ENCODE results near the gene URI1.
"Not testable (repeated sequence)": the region's sequence is repeated elsewhere in the genome, so short reads cannot be mapped to it uniquely, and the experiment has no call there.

Gene URI1

DNA sequence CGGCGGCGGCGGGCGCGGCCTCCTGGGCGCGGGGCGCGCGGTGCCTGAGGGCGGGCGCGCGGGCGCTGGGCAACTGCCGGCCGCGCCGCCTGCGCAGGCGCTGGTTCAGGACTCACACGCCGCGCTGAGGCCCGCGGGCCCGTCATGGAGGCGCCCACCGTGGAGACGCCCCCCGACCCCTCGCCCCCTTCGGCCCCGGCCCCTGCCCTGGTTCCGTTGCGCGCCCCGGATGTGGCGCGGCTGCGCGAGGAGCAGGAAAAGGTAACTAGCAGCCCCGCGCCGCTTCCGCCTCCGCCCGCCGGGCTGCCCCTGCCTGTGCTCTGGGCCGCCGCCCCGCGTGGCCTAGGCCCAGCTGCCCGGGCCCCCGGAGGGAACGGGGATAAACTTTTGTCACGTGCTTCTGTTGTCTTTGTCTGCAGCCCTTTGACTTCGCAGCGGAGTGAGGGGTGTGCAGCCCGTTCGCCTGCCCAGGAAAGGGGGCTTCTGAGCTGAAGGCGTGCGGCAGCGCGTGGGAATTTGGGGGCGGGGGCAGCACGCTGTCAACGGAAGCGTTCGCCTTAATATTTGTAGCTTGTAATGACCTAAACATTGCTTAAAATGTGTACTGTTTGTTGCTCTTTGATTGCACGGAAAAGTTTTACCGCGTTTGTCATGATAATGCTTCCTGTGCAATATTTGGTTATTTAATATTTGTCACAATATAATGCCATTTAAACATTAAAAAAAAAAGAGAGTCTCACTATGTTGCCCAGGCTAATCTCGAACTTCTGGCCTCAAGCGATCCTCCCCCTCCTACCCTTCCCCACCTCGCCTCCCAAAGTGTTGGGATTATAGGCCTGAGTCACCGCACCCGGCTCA is 594 bp downstream of the URI1 start:
- DNase-seq (ENCODE audit: low read depth, low spot score): peak; percentile 72

DNA sequence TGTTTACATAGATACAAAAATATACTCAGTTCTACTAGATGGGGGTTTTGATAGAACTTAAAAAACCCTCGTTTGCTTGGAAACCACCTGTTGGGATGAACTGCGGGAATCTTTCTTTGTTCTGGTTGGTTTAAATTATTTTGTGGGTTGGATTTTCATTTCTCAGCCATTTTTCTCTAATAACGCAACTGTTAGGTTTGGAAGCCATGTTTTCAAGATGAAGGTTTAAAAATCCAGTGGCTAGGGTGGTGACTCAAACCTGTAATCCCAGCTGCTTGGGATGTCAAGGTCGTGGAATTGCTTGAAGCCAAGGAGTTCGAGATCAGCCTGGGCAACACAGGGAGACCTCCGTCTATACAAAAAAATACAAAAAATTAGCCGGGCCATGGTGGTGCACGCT is 1.6 kb downstream of the URI1 start:
- no peak for DNase-seq (ENCODE audit: low read depth, low spot score)

DNA sequence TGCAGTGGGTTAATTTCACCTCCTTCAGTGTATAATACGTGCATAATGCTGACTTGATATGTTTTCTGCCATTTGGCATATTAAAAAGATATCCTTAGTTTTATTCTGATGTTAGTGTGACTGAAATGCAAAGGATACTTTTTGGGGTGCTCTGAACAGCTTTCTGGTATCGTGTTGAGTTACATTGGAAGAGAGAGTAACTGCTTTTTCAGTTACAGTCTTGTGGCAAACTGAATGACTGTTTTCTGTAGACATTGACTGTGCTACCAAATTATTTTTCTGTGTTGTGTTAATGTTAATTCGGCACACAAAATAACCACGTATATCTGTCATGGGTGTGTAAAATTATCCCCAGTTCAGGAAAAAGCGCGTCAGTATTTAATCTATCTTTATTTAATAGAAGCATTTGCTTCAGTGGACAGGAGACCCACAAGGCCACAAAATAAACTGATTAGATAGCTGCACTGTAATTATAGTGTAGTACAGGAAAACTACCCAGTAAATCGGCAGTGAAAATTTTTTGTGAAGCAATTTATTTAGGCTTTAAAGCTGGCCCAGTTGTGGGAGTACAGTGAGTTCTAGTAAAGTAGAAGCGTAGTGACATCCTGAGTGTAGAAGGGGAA is 2.5 kb downstream of the URI1 start:
- no peak for DNase-seq (ENCODE audit: low read depth, low spot score)

DNA sequence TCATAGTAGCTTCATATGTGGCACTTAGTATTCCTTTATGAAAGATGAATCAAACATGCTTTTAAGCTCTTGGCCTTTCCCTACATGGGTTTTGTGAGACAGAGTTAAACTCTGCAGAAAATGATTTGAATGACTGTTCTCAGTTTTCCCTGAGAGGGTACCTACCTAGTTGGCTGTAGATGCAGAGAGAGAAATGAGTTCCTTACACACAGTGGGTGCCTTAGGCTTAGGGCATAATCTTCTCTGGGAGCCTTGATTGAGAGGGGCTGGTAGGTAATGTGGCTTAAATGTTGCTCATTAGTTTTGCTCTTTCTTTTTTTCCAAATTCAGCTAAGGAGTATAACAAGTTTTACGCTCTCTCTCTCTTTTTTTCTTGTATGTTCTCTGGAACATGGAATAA is 3.0 kb downstream of the URI1 start:
- DNase-seq (ENCODE audit: low read depth, low spot score): no peak

DNA sequence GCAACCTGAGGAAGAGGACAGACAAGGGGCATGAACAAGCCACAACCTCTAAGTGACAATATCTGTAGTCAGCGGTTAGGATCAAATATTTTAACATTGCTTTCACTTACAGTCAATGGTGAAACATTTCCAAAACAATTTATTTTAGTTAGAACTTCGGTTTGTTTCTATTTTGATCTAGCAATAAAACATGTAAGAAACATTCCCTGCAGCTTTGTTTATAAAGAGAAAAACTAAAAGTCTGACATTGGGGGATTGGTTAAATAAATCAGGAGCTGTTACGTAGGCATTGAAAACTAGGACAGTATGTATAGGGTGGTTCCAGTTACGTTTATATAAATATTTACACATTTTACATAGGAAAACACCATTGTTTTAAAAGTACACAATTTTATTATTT is 3.4 kb downstream of the URI1 start:
- DNase-seq (ENCODE audit: low read depth, low spot score): no peak

DNA sequence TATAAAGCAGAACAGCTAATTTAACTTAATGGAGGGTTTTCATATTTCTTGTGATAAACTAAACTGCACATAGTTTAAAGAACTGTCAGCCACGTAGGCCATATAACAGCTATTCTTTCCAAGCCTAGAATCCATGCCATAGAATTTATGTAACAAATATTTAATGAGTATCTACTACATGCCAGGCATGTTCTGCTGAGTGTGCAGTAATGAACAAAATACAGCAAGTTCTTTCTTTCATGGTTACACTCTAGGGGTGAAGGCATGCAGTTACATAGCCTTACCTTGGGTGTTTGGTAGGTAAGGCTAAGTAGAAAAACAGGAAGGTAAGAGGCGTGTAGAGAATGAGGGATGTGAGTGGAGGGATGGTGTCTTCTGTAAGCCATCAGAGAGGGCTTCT is 4.6 kb downstream of the URI1 start:
- no peak for DNase-seq (ENCODE audit: low read depth, low spot score)

DNA sequence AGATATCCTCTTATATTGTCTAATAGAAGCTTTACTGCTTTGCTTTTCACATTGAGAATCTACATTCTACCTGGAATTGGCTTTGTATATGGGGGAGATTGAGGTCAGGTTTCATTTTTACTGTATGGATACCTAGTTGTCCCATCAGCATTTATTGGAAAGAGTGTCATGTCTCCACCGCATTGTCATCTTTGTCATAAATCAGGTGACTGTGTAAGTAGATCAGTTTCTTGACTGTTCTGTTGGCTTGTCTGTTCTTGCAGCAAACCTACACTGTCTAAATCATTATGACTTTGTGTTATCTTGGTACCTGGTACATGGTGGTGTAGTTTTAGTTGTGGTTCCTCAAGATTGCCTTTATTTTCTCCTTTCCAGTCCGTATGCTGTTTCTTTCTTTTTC is 5.8 kb downstream of the URI1 start:
- DNase-seq (ENCODE audit: low read depth, low spot score): no peak

DNA sequence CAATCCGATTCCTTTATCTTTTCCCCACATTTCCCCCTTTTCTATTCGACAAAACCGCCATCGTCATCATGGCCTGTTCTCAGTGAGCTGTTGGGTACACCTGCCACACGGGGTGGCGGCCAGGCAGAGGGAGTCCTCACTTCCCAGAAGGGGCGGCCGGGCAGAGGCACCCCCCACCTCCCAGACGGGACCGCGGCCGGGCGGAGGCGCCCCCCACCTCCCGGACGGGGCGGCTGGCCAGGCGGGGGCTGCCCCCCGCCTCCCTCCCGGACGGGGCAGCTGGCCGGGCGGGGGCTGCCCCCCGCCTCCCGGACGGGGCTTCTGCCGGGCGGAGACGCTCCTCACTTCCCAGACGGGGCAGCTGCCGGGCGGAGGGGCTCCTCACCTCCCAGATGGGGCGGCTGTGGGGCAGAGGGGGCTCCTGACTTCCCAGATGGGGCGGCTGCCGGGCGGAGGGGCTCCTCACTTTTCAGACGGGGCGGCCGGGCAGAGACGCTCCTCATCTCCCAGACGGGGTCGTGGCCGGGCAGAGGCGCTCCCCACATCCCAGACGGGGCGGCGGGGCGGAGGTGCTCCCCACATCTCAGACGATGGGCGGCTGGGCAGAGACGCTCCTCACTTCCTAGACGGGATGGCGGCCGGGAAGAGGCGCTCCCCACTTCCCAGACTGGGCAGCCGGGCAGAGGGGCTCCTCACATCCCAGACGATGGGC is 6.9 kb downstream of the URI1 start:
- DNase-seq (ENCODE audit: low read depth, low spot score): not testable (repeated sequence)

DNA sequence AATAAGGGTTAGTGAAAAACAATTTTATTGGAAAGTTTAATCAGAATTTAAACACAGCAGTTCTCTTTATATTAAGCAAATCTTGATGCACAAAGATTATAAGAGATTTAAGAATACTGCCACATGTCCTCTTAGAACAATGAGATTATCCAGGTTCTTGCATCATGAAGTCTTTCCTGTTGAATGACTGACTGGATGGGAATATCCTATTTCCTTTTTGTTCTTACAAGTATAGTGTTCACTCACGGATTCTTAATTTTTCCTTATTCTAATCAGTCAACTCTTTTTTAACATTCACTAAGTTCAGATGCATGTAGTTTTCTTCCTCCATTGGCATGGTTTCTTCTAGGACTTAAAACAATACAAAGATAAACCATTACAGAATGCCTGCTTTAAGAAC is 10.1 kb downstream of the URI1 start:
- no peak for DNase-seq (ENCODE audit: low read depth, low spot score)

DNA sequence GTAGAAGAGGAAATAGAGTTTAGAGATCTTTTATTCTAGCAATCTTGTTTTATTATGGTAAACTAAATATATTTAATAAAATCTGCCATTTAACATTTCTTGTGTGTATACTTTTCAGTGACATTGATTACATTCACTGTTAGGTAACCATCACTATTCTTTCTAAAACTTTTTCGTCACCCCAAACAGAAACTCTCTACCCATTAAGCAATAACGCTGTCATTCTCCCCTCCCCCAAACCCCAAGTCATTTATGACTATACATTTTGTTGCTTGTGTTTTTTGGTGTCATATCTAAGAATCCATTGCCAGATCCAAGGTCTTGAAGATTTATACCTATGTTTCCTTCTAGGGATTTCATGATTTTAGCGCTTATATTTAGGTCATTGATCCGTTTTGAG is 10.6 kb downstream of the URI1 start:
- DNase-seq (ENCODE audit: low read depth, low spot score): no peak

DNA sequence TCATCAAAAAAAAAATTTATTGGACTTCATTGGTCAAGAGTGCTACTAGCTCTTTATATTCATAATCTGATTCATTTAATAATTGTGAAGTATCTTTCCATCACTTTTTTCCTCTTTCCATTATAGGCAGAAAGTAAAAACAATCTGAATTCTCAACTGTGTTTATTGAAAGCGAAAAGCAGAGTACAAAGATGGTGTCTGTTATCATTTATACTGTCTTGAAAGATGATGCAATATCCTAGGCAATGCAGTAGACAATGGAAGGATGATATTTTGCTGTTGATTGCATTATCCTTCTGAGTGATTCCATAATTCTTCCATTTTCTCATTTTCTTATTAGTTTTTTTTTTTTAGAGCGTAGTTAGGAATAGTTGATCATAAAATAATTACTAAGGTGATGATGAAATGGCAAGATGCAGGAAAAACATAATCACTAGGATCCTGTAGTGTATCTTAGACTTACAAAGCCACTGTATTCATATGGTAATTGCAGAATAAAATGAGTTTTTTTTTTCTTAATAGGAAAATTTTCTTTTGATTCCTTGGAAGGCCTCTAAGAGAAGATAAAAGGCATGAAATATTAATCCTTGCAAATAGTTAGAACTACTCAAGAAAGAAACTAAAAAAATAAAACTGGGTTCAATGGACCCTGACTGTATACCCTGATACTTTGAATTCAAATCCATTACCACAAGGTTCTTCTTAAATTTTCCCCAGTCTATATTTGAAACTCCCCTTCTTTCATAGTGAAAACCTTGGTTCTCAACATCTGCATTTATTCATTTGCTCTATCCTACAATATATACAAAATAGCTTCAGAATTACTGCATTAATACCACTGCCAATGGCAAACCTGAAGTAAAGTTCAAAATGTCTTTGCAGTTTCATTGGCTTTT is 11.6 kb downstream of the URI1 start:
- DNase-seq (ENCODE audit: low read depth, low spot score): no peak

DNA sequence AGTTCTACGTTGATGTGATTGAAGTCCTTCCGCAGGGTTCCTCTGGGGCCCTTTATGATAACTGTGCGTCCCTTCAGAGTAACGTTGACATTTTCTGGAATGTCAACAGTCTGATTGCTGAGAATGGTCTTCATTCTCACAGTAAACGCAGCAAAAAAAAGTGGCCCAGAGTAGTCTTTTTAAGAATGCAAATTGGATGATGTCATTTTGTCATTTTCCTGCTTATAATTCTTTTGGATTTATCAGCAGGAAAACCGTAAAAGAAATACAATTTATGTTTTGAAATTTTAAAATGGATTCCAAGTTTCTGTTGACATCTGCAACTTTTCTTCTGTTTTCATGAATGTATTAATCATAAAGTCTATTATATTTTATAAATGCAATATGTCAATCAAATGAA is 14.8 kb downstream of the URI1 start:
- no peak for DNase-seq (ENCODE audit: low read depth, low spot score)

DNA sequence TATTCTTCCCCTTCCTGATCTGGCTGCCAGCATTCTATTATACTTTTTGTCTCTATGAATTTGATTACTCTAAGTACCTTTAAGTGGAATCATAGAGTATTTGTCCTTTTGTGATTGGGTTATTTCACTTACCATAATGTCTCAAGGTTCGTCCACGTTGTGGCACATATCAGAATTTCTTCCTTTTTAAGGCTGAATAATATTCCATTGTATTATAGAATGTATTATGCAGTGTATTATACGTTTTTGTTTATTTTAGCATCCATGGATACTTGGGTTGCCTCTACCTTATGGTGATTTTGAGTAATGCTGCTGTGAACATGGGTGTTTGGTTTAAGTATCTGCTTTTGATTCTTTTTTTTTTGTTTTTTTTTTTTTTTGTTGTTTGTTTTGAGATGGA is 19.3 kb downstream of the URI1 start:
- DNase-seq (ENCODE audit: low read depth, low spot score): no peak

DNA sequence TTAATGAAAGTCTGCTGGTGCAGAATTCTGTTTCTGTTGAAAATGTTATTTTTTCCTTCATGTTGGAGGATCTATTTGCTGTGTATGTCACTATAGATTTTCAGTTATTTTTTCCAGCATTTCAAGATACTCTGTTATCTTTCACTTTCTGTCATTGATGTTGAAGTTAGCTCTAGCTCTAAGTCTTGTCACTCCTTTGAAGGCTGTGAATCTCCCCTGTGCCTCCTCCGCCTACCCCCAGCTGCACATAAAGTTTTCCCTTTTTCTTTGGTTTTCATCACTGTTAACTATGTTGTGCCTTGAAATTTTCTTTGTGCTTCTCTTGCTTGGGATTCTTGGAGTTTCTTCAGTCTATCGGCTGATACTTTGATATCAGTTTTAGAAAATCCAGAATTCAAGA is 20.8 kb downstream of the URI1 start:
- DNase-seq (ENCODE audit: low read depth, low spot score): no peak

DNA sequence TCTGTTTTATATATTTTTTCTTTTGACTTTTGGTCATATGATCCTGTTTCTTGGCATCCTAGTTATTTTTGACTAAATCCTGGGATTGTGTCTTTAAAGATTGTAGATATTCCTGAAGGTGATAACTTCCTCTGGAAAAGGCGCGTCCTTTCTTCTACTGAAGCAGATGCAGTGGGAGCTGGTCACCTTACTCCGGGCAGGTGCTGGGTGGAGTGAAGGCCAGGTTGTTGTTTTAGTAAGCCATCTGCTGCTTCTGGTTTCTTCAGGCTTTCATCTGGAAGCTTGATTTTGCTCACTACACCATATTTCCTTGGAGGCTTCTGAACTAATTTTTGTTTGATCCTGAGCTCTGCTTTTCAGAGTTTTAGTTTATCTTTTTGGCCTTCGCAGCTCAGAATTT is 21.5 kb downstream of the URI1 start:
- no peak for DNase-seq (ENCODE audit: low read depth, low spot score)

DNA sequence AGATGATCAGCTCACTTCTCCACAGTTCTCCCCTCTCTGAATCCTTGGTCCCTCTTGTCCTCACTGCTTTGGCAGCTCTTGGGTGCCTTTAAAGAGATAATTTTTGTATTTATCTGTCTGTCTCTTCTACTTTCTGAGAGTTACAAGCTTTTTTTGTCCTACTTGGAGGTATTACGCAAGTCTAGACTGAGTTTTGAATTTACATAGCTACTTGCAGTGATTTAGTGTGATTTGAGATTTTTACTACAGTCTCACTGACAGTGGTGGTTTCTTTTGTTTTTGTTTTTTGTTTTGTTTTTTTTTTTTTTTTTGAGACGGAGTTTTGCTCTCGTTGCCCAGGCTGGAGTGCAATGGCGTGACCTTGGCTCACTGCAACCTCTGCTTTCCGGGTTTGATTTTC is 22.1 kb downstream of the URI1 start:
- no peak for DNase-seq (ENCODE audit: low read depth, low spot score)

DNA sequence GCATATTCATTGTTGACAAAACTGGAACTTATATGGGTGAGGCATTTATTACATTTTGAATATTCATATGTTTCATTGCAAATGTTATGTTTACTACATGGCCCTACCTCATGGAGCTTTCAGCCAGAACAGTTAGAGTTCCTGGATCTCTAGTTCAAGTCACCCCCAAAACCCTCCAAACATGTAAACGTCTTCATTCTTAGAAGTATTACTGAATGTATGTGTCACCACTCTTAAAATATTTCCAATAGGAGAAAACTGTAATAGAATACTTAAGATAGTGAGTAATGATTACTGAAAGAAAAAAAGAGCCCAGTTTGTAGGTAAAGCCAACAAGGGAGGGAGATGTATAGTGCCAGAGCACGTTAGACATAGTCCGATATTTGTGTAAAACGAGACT is 23.5 kb downstream of the URI1 start:
- DNase-seq (ENCODE audit: low read depth, low spot score): no peak

DNA sequence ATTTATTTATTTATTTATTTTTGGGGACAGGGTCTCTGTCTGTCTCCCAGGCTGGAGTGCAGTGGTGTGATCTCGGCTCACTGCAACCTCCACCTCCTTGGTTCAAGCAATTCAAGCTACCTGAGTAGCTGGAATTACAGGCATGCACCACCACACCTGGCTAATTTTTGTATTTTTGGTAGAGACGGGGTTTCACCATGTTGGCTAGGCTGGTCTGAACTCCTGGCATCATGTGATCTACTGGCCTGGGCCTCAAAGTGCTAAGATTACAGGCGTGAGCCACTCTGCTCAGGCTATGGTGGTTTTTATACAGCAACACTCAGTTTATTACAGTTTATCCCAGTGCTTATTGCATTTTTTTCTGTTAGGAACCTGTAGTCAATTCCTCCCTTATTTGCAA is 24.1 kb downstream of the URI1 start:
- not testable (repeated sequence) for DNase-seq (ENCODE audit: low read depth, low spot score)

DNA sequence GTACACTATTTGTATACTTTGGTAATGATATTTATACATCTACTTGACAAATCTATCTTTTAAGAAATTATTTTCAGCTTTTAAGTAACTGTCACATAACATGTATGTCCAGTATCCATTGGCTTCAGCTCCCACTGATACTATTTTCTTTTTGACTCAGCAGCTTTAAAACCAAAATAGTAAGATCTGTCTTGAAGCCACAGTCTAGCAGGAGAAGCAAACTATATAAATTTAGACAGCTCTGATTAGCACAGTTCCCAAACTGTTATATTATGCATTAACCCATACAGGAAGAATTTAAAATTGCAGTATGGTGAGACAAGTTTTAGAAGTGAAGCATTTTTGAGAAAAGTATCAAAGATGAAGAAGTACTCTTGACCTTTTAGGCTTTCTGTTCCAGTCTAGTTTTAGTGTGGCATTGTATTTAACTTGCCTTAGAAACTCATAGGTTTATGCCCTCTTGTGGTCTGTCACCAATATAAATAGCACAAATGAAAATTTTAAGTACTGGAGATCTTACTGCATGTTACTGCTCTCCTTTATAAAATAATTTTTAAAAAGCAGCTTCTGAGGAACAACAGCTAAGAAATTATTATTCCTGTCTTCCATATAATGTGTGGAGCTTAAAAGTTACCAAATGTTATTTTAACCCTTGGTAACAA is 24.7 kb downstream of the URI1 start:
- no peak for DNase-seq (ENCODE audit: low read depth, low spot score)

DNA sequence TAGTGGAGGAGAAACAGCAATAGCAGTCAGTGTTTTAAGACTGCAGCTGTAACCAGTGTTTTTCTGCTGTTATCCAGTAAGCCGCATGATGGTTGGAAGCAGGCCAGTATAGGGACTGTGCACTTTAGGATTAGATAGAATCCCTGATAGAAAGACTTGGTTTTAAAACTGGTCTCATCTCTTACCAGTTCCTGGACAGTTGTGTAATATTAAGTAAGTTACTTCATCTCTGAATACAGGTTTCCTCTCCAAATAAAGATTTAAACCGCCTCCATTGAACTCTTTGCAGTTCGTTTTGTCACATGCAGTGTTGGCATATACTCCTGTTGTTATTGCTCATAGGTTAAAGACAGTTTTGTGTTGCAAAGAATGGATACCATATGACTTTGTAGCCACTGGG is 25.6 kb downstream of the URI1 start:
- DNase-seq (ENCODE audit: low read depth, low spot score): no peak

DNA sequence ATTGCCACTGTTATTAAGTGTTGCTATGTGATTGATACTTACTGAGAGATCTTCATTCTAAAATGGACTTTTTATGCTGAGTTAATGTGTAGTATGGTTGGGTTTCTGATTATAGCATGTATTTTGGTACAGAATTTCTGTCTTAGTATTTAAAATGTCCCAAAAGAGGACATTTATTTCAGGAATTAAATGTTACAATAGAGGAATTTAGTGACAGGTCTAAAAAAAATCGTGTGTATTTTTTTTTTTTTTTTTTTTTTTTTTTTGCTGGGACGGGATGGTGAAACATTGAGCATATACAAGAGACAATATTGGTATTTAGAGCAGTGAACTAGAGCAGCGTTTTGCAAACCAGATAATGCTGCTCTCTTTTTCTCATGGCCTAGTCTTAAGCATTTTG is 27.9 kb downstream of the URI1 start:
- DNase-seq (ENCODE audit: low read depth, low spot score): no peak
